Sigmoid colon (tissue), 4 donors: ENCODE data around the gene LOC101059915.

Experiments
- CTCF ChIP-seq, 4 experiments: fragments of 450-650 bp in 3 of 4; fragments of 200-600 bp in 1 of 4; IDR thresholded peaks; one replicate each; pipeline ENCODE4 v1.5.1; 2016 to 2019; ENCODE audit warnings: antibody characterized with exemption in 4 of 4, mild to moderate bottlenecking in 3 of 4, moderate library complexity in 2 of 4
- EP300 ChIP-seq, 4 donors: sonication (generic); formaldehyde crosslinking; IDR thresholded peaks; one replicate each; pipeline ENCODE4 v1.6.1; 2017; ENCODE audit warnings: antibody characterized with exemption in 4 of 4
- POLR2A ChIP-seq, 2 donors: fragments of 450-650 bp; IDR thresholded peaks; one replicate each; pipeline ENCODE4 v1.6.1; 2016; ENCODE audit warnings: antibody characterized with exemption in 2 of 2, mild to moderate bottlenecking in 2 of 2, moderate library complexity in 2 of 2
- POLR2AphosphoS5 ChIP-seq, 4 donors: sonication (generic); formaldehyde crosslinking; IDR thresholded peaks; one replicate each; pipeline ENCODE4 v1.6.1; 2017; ENCODE audit warnings: antibody characterized with exemption in 4 of 4

GRCh38 chrX:71661919-71662318 lies 5.4 kb upstream of the LOC101059915 start:
- TF ChIP-seq POLR2AphosphoS5 (IDR thresholded peaks at IDR 0.05), result no peak
- no peak for TF ChIP-seq CTCF (IDR thresholded peaks at IDR 0.05)
- TF ChIP-seq EP300 (IDR thresholded peaks at IDR 0.05), result no peak
- TF ChIP-seq POLR2A (IDR thresholded peaks at IDR 0.05), result no peak
